NCI-H774 (cell line): Measurements from ENCODE around the gene BMI1.

Source experiments
- DNase-seq: peaks from one replicate; lab custom pipeline; 2025; lab: John Stamatoyannopoulos, UW

The BMI1 gene

GRCh38 chr10:22367471-22367870 is 46.6 kb downstream of the BMI1 start:
- no peak for DNase-seq

GRCh38 chr10:22368402-22368801 is 47.5 kb downstream of the BMI1 start:
- no peak for DNase-seq

GRCh38 chr10:22368981-22369380 is 48.1 kb downstream of the BMI1 start:
- no peak for DNase-seq

- no peak for DNase-seq
Observed at GRCh38 chr10:22369434-22370072, 48.7 kb downstream of the BMI1 start.

GRCh38 chr10:22370320-22370719 is 49.4 kb downstream of the BMI1 start:
- DNase-seq = no peak

- DNase-seq = no peak
Observed at GRCh38 chr10:22372298-22372697, 51.4 kb downstream of the BMI1 start.

- no peak for DNase-seq
Observed at GRCh38 chr10:22372917-22373316, 52.0 kb downstream of the BMI1 start.

GRCh38 chr10:22374489-22375126 is 53.7 kb downstream of the BMI1 start:
- DNase-seq = no peak

GRCh38 chr10:22379059-22379458 is 58.2 kb downstream of the BMI1 start:
- no peak for DNase-seq
